CD4-positive, alpha-beta T cell treated with Interleukin-2 at 100 ng/mL for 4 hours (primary cell): Measurements from ENCODE around the gene DHFR2.
"Not testable (repeated sequence)": the region's sequence is repeated elsewhere in the genome, so short reads cannot be mapped to it uniquely, and the experiment has no call there.

Experiments
- DNase-seq: peaks from one replicate; pipeline ENCODE4 v3.0.0-alpha.2; 2020; ENCODE audit warnings: low spot score

DHFR2 gene

DNA sequence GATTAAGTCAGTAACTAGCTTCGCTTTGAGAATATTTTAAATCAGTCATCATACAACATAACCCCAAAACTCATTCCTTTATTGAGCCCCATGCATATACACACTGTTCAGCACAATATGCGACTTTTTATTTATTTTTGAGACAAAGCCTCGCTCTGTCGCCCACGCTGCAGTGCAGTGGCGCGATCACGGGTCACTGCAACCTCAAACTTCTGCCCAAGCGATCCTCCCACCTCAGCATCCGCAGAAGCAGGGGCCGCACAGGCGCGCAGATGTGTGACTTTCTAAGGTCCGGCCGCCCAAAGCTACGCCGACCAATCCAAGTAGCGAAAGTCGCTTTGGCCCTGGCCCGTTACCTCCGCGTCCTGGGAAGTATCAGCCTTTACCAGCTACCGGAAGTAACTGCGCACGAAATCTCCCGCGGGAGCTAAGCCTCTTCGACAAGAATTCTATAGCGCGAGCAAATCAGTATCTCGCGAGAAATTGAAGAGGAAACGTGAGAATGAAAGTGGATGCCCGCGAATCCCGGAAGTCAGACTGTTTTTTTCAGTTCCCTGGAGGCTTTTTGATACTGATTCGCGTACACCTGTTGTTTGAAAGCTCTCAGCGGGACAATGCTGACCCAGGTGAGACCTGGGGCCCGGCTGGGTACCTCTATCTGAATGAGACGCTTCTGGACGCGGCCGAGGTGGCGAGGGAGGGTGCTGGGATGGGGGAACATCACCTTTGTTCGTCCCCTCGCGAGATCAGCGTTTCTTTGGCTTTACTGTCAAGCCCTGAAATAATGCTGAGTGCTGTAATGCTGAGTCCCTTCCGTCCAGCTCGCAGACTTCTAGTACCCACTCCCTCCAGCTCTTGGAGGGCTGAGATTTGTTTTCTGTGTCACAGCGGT, at the start of gene DHFR2, which contains the start of gene NSUN3:
Gene DHFR2, minus strand, starts transcription at position 404 of the 892 bp plus-strand sequence. CDS start 1,405 bp downstream, outside the sequence.
Gene NSUN3, plus strand, starts transcription at position 549 of the 892 bp plus-strand sequence. Its CDS starts 66 bp downstream, at position 615.
- peak; percentile 92 for DNase-seq

DNA sequence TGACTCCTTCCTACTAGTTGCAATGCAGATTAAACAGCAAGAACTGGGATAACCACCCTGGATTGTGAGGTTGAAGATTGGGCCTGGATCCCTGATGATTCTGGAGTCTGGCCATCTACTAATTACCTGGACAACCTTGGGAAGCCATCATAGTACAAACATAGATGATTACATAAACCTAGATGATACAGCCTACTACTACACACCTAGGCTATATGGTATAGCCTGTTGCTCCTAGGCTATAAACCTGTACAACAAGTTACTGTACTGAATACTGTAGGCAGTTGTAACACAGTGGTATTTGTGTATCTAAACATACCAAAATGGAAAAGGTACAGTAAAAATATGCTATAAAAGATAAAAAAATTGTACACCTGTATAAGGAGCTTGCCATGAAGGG, 48.1 kb upstream of the DHFR2 start:
- no peak for DNase-seq

DNA sequence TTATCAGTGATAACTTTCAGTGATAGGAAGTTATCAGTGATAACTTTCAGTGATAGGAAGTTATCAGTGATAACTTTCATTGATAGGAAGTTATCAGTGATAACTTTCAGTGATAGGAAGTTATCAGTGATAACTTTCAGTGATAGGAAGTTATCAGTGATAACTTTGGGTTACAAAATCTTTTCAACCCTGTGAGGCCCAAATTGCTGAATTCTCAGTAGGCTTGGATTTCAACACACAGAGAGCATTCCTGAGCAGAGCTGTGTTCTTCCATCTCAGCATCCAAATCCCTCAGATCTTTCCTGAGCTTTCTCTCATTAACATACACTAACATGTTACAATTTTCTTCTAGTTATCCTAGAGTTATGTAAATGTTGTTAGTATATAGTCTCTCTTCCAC, 47.5 kb upstream of the DHFR2 start:
- DNase-seq, result not testable (repeated sequence)

DNA sequence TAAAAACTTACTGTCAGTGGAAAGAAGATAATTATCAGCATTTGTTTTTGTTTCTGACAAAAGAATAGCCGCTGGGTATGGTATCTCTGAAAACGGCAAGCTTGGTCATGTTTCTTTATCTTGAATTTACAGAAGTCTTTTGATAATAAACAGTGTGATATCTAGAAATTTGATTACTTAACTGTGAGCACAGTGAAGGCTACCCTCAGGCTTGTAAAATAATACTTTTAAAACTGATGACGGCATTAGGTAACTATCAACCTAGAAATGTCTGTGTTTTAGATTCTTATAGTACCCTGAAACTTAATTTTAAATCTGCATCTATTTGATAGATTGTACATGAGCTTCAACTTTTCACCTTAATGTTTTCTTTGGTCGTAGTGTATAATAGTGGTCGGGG, 43.6 kb upstream of the DHFR2 start:
- DNase-seq, result no peak

DNA sequence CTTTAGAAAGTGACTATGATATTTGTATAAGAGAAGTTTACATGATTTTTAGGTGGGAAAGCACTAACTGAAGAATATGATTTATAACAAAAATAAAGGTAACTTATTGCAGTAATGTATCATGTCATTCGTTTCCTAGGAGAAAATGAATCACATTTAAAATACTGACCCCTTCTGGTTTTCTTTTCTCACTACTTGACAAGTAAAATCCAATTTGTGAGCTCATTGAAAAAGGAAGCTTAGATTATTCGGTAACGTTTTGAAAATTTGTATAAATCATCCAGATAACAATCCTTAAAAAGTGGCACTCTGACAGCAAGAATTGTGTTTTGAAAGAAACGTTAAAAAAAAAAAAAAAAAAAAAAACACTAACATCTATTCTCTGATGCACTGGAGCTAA, 39.1 kb upstream of the DHFR2 start:
- no peak for DNase-seq

DNA sequence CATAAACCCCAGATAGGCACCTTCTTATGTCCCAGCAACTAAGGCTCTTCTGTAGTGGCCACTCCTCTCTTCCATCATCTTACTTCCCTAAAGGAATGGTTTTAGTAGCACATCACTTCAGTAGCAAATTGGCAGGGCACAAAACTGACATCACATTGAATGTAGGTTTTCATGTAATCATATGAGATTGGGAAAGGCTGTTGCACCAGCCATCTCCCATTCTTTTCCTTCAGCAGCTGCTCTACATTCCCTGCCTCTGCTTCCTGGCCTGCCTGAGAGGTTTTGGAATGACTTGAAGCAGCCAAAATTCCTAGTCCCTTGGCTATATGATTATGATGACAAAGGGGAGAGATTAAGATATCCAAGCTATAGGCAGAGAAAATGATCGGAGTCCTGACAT, 36.6 kb upstream of the DHFR2 start:
- no peak for DNase-seq

DNA sequence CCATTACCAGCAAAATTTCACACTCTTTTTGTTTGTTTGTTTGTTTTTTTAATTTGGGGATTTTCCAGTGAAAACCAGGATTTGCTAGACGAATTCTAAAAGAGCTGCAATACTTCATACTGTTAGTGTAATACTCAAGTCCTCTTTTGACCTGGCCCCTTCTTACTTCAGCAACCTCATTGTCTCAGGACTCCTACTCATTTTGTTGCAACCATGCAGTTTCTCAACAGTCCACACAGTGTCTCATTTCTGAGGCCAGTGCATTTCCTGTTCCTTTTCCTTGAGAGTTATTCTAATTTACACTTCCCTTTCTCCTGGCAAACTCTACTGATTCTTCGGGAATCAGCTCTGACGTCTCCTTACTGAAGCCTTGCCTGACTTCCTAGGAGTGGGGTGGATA, 35.7 kb upstream of the DHFR2 start:
- no peak for DNase-seq

DNA sequence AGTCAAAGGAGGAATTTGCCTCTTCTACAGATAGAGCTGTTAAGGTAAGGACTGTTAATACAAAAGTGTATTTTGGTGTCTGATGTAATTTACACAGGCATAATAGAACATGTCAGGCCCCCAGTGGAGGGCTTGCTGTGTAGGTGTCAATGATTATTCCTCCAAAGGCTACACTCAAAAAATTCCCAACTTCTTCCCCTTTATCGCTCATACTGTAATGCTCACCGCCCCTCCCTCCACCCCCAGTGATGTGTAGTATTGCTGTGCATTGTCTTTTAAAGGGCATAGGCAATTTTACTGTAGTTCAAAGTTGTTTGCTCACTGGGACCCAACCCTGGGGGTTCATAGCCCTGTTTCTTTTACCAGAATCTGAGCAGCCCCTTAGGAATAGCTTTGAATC, 32.4 kb upstream of the DHFR2 start:
- no peak for DNase-seq

DNA sequence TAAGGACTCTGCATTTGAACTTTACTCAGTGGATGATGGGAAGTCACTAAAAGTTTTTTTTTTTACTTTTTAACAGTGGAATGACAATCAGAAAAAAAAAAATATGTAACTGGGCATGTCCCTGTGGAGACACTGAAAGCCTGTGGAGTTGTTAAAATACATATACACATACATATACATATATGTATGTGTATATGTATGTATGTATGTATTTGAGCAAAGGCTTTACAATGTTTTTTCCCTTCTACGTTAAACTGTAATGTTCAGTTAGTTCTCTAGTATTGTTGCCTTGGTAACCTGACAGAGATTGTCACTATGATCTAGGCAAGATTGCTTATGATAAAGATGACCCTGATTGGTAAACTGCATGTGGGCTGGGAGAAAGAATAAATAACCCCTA, 30.4 kb upstream of the DHFR2 start:
- DNase-seq, result no peak

DNA sequence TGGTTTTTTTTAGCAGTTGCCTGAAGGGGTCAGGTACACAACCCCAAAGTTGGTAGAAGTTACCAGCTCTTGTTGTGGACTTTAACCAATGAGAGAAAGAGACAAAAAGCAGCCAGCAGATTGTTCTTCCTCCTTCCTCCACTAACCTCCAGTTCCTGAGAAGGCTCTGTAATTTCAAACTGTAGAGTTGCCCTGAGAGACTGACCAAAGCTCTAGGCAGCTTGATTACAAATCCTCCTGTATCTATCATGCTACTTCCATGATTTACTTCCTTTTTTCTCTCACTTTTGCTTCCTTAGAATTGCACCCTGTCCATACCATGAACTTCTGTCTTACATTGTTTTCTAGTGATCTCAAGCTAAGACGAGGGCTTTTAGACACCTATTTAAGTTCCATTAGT, 29.4 kb upstream of the DHFR2 start:
- DNase-seq, result no peak

DNA sequence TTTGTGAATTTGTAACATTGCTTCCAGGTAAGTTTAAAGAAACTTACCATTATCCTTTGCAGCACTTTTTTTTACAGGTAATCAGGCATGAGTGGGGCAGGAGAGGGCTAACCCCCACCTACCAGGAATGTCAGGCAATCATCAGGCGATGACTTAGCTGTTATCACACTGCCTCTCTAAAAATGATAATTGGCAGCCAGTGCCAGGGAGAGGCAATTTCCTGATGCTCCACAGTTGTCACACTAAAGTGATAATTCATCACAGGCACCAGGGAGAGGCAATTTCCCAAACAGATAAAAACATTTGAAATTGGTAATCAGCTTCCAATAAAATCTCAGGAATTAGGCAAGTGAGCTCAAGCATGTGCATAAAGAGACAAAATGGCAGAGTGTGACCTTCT, 26.4 kb upstream of the DHFR2 start:
- no peak for DNase-seq

DNA sequence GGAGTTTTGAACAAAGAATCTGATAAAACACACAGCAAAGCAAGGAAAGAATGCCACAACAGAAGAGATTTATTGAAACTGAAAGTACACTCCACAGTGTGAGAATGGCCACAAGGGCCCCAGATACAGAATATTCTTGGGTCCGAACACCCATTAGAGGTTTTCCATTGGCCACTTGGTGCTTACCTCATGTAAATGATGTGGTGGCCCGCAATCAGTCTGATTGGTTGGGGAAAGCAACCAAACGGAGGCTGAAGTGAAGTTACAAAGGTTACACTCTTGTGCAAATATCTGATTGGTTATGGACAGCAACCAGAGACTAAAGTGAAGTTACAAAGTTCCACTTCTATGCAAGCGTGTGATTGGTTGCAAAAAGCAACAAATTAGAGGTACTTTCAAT, 20.5 kb upstream of the DHFR2 start:
- DNase-seq, result no peak

DNA sequence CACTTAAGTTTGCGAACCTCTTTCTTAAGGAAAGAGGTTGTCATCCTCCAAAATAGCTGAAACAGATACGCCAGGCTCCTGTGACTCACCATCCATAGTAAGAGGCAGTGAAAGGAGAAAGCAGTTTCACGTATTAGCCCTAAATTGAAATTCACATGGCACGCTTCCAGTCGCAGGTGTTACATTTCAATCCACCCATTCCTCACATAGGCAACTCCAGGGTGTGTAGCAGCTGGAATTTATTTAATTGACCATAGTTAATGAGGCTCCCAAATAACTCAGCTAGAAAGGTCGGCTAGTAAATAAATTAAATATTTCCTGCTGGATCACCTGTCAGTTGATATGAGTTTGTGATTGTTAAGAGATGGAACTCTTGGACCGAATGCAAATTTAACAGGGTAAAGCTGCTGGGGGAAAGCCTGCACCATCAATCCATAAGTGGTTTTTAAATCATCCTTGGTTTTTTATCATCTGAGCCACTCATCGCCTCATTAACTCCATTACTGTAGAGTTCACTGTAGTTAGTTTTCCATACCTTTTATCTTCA, 19.7 kb upstream of the DHFR2 start:
- DNase-seq, result no peak

DNA sequence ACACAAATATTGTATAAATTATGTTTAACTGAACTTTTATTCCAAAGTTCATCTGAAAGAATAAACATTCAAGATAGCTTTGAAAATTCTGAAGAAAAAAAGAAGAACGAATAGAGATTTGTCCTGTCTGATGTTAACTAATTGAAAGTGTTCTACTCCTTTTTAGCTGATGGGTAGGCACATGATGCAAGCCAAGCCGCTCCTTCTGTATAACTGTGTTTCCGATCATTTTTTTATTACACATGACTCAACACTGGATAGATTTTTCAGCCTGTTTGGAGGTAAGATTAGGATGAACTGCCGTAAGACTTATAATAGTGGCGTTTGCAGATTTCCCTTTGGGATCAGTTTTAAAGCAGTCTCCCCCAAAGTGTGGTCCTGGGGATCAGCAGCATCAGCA, 19.2 kb upstream of the DHFR2 start:
- DNase-seq, result no peak

DNA sequence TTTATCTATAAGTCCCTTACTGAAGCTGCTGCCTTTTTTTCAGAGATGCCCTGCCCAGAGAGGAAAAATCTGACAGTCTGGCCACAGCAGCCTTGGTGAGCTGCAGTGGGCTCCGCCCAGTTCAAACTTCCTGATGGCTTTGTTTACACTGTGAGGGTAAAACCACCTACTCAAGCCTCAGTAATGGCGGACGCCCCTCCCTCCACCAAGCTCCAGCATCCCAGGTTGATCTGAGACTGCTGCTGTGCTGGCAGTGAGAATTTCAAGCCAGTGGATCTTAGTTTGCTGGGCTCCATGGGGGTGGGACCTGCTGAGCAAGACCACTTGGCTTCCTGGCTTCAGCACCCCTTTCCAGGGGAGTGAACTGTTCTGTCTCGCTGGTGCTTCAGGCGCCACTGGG, 17.8 kb upstream of the DHFR2 start:
- DNase-seq, result peak; percentile 20

DNA sequence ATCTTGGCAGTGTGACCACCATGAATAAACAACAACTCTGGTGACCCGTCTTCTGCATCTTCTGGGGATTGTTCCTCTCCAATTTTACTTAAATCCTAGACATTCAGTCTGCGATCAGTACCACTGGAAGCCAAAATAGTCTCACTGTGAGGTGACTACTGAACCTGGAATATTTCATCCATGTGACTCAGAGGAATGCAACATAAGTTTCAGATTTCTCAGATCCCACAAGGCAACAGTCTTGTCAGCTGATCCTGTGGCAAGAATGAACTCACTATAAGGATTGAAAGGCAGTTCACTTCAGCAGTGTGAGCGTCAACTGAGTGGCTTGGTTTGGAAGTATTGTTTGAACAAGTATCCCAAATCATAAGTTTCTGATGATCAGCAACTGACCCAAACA, 13.3 kb upstream of the DHFR2 start:
- no peak for DNase-seq

DNA sequence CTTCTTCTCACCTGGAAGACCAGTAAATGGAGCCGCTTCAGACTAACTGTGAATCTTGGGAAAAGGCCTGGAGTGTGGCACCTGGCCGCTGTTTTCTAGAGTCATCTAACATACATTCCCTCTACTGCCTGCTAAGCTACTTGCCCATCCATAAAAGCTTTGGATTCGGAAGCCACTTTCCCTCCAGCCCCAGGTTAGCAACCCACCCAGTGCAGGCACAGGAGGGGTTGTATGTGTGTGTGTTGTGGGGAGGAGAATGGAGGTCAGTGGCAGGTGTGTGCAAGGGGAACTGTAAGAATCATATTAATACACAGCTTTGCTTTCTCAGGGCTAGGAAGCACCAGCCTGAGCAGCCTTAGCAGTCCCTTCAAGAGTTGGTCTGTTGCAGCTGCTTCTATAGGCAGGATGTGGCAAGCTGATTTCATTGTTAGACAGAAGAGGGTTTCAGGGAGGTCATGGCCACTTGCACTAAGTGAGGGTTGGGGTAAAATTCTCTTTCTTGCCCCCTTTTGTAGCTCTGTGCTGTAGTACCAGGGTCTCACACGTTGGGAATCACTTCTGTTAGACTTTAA, 9.1 kb upstream of the DHFR2 start:
- DNase-seq, result no peak

DNA sequence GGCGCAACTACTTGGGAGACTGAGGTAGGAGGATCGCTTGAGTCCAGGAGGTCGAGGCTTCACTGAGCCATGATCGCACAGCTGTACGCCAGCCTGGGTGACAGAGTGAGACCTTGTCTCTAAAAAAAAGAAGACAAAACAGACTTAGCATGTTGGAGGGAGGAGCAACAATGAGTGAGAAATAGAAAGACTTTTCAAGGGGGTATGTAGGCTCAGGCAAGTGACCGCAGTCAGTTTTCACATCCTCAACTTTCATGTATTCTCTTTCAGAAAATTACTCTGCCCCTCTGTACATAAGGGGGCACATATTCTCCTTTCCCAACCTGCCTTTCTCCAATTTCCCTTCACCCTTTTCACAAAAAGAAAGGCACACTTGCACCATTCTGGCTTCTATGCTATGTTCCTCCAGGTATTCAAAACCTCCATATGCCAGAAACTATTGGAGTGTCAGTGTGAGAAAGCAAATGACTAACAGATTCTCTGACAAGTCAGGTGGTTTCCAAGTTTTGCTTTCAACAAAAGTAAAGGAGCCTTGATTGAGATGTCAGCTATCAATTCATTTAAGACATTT, 7.7 kb upstream of the DHFR2 start:
- no peak for DNase-seq

DNA sequence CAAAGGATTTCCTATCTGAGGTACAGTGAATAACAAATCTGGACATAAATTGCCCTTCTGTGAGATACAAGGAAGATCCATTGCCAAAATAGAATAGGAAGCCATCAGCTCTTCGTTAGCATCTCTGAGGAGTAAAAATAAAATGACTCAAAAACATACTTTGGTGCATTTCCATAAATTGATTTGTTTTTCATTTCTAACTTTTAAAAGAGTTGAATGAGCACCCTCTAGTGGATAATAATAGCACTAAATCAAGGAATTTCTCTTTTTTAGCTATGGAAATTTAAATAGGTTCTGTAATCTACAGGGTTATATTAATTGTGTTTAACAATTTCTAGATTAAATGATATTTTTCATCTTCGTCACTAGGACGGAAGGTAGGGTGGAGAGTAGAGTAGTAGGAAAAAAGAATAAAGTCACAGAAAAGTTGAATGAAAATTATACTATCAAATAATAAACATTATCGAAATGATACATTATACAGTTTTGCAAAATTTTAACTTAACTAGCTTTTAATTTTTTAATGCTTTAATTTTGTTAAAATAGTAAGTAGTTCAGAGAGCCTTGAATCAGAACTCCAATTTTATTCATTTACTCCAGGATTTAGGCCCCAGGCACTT, 6.6 kb upstream of the DHFR2 start:
- peak; percentile 39 for DNase-seq

DNA sequence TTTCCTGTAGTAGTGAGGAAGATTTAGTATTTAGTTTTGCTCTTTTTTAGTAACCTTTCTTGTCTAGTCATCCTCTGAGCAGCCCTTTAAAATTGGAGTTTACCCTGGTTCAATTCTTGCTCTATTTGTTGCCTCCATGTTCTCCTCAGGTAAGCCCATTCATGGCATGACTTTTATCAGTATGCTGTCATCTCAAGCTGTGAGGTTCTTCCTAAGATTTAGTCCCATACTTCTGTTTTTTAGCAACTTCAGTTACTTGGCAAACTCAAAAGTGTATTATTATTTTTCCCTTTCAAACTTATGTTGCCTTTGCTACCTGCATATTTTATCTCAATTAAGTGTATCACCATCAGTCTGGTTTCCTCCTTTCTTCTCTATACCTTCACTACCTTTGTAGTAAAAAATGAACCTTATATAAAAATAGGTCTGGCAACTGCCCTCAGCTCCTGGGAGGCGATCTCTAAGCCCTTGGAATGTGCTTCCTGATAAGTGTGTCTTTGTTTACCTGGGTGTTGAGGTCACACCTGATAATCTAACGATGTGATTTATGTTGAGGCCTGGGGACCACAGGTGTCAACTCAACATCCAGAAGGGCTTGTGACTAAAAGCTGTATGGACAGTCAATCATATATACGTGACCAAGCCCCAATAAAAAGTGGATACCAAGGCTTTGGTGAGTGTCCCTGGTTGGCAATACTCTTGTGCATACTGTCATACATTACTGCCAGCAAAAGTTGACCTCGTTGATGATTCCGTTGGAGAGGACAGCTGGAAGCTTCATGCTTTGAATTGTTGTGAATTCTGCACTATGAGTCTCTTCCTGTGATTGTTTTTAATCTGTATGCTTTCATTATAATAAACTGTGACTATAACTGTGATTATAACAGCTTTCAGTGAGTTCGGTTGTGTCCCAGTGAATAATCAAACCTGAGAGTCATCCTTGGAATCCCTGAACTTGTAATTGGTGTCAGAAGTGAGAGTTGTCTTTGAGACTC, 4.1 kb upstream of the DHFR2 start:
- no peak for DNase-seq

DNA sequence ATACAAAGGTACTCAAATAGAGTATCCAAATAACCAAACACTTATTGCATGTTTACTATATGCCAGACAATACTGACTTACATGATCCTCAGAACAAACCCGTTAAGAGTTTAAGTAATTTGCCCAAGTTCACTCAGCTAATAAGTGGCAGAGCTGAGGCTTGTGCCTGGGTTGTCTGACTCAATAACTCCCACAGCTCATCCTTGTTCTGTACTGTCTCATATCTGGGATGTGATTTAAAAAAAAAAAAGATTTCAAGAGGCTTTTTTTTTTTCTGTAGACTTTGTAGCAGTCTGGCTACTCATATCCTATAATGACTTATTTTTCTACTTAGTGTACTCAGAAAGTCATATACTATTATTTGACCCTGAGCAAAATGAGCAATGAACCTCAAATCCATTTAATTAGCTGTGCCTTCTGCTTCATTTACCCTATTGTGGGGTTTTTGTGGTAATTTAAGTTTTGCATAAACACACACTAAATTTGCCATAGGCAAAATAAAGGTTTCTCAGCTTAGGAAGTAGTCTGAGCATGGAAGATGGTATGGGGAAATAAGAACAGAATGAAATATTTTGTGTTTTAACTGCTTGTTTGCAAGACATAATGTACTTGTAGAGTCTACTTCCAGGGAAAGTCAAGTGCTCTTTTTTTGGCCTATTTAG, 3.2 kb upstream of the DHFR2 start:
- DNase-seq, result no peak
